GM08714 (cell line): ENCODE results near the gene HSD17B12.
A peak's percentile ranks its signal among the peaks of the same experiment; 100 is the strongest.

Source experiments
- H3K4me3 ChIP-seq: fragments of 200-500 bp; sonication (Bioruptor generic); 2 replicates; pipeline ENCODE4 v1.5.1; 2014; ENCODE audit warnings: mild to moderate bottlenecking, low read length, inconsistent platforms
- ZNF274 ChIP-seq: IDR thresholded peaks from 2 replicates; pipeline ENCODE4 v1.6.1; 2012; ENCODE audit warnings: mild to moderate bottlenecking, low read depth, low read length

The HSD17B12 gene

GRCh38 chr11:43674560-43674959 lies 6.0 kb upstream of the HSD17B12 start:
- no peak overlapping the region for H3K4me3 ChIP-seq
- no peak for TF ChIP-seq ZNF274

DNA sequence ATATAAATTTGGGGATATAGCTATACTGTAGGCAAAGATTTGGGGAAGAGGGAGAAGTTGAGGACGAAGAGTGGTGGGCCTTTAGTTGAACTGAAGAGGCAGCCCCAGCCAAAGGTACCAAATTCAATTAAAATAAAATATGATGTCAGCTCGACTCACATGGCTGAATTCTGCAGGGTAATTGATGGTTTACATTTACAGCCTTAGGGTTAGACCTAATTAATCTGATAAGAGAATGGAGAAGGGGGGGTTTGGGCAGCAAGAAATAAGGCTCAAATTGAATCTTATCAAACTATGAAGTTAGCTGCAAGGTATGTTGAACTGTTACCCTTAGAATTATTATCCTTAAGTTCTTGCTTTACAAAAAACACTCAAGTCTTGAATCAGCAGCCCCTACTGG lies 3.6 kb upstream of the HSD17B12 start:
- no peak overlapping the region for H3K4me3 ChIP-seq
- no peak for TF ChIP-seq ZNF274

DNA sequence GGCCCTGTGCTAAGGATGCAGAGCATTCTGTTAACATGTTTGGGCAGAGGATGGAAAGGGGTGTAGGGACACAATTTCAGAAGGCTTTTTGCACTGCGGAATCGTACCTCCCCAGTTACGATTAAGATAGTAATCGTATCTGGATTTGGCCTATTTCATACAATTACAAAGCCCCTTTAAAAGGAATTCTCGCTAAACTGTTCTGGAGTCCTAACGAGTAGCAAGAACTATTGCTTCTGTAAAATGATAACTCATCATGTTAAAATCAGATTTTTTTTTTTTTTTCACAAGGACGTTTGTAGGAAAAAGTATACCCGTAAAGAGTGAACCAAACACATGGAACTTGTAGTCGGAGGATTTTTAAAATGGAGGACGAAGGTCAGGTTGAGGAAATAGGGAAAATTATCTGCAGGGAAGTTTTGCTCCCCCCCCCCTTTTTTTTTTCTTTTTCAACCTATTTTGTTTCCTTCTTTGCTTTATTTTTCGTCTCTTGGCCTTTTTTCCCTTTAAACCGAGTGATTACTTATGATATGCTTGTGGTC lies 934 bp downstream of the HSD17B12 start:
- TF ChIP-seq ZNF274: no peak

DNA sequence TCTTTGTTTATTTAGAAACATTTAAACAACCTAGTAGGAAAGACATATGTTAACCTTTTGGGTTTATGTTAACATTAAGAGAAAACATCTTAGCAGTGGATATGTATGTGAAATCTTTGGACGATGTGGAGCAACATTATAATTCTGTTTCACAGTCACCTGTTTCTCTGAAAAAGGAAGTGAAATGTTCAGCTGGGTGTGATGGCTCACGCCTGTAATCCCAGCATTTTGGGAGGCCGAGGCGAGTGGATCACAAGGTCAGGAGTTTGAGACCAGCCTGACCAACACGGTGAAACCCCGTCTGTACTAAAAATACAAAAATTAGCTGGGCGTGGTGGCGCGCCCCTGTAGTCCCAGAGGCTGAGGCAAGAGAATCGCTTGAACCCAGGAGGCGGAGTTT lies 1.5 kb downstream of the HSD17B12 start:
- peak overlapping the region; percentile 88 for H3K4me3 ChIP-seq

More for the DNA sequence above, 934 bp downstream of the HSD17B12 start:
- peak overlapping the region; percentile 88 for H3K4me3 ChIP-seq

GRCh38 chr11:43685440-43685839 lies 4.9 kb downstream of the HSD17B12 start:
- TF ChIP-seq ZNF274: no peak
- no peak overlapping the region for H3K4me3 ChIP-seq

DNA sequence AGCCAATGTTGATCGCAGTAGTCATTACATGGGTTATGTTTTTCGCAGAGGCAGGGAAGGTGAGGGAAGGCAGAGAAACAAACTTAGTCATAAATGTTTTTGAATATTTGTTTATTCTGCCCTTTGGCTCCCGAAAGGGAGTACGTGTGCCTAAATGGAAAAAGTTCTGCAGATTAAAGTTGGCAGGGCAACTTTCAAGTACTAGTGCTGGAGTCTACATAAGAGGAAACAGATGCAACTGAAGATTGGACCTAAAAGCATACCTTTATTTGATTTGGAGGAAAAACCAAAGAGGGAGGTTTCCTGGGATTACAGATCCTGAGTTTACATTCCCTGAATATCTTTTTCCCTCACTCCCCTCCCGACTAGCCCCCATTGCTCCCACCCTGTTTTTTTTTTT lies 5.7 kb downstream of the HSD17B12 start:
- TF ChIP-seq ZNF274: no peak

DNA sequence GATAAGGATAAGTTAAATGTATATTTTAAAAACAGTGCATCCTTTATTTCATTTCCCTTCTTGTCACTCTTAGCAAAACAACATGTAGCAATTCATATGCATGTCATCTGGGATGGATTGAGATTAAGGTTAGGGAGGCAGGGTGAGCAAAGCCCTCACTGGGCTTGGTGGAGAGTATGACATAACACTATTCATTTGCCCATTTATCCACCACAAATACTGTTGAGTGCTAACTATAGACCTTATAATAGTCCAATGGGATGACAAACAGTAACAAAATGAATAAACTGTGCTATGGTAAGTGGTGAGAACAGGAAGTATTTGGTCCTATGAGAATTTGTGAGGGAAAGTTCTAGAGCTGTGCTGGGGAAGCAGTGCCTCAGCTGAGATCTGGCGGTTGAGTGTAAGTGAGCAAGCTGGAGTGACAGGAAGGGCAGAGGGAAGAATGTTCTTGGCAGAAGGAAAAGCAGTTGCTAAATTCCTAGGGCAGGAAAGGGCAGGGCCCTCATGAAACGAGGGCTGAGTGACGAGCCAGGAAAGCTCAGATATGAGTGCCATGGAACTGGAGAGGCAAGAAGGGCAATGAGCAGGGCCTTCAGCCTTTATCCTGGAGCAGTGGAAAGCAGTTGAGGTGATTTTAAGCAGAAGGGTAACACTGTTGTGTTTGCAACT lies 6.7 kb downstream of the HSD17B12 start:
- no peak overlapping the region for H3K4me3 ChIP-seq

More for the DNA sequence above, 5.7 kb downstream of the HSD17B12 start:
- no peak overlapping the region for H3K4me3 ChIP-seq

GRCh38 chr11:43688394-43688793 lies 7.9 kb downstream of the HSD17B12 start:
- no peak overlapping the region for H3K4me3 ChIP-seq
- TF ChIP-seq ZNF274: no peak

More for the DNA sequence above, 6.7 kb downstream of the HSD17B12 start:
- TF ChIP-seq ZNF274: no peak

DNA sequence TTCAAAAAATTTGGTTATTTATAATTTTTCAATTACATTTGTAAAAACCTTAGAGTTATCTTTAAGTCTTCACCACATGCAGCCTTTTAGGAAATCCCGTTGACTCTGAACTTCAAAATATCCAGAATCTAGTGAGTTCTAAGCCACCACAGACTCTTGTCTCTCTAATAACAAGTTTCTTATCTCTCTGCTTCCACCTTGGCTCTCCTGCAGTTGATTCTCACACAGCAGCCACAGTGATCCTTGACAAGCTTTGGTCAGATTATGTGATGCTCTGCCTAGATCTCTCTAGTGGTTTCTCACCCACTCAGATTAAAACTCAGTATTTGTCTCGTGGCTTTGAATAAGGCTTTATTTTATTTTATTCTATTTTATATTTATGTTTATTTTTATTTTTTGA lies 8.6 kb downstream of the HSD17B12 start:
- H3K4me3 ChIP-seq: no peak overlapping the region
- TF ChIP-seq ZNF274: no peak

GRCh38 chr11:43690929-43691725 lies 10.6 kb downstream of the HSD17B12 start:
- TF ChIP-seq ZNF274: no peak
- no peak overlapping the region for H3K4me3 ChIP-seq

DNA sequence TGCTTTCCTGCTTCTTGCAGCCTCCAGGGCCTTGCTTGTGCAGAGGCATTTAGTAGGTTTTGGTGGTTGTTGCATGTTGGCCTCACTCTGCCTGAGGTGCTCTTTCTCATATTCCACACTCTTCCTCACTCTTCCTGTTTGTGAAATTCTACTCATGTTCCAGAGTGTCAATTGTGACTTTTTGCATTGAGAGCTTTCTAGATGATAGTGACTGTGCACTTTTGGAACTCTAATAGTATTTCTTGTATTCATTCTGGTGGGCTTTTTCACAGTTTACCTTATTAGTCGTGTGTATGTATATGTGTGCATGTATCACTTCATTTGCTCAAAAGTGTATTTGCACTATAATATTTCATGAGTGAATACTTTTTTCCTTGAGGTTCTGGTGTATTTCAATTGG lies 11.3 kb downstream of the HSD17B12 start:
- H3K4me3 ChIP-seq: no peak overlapping the region

GRCh38 chr11:43693069-43693468 lies 12.5 kb downstream of the HSD17B12 start:
- TF ChIP-seq ZNF274: no peak
- no peak overlapping the region for H3K4me3 ChIP-seq

More for the DNA sequence above, 11.3 kb downstream of the HSD17B12 start:
- no peak for TF ChIP-seq ZNF274

GRCh38 chr11:43693731-43694130 lies 13.2 kb downstream of the HSD17B12 start:
- TF ChIP-seq ZNF274: no peak
- H3K4me3 ChIP-seq: no peak overlapping the region

DNA sequence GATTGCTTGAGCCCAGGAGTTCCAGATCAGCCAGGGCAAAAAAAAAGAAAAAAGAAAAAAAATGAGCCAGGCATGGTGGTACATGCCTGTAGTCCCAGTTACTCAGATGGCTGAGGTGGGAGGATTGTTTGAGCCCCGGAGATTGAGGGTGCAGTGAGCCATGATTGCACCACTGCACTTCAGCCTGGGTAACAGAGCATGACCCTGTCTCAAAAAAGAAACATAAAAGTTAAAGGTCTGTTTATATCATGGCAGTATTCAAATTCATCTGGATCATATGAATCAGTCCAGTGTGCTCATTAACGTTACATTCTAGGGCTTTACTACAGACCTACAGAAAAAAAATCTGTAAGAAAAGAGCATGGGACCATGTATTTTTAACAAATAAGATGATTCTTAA lies 13.9 kb downstream of the HSD17B12 start:
- TF ChIP-seq ZNF274: no peak
- H3K4me3 ChIP-seq: no peak overlapping the region

DNA sequence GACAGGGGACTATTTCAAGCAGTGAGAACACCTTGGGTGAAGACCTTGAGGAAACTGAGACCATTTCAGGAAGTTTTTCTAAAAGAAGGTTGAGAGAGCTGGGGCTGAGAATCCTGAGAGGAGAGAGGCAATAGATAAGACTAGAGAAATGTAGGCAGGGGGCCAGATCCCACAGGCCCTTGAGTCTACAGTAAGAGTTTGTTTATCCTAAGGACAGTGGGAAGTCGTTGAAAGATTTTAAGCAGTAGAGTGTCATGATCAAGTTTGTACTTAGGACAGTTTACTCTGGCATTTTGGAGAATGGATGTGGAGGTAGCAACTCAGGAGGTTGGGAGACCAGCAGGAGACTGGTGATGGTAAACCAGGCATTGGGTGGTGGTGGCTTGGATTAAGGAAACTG lies 17.1 kb downstream of the HSD17B12 start:
- H3K4me3 ChIP-seq: no peak overlapping the region
- TF ChIP-seq ZNF274: no peak
